ES-I3 (cell line): ENCODE data around the gene NUDT13.

Experiments
- H3K36me3 ChIP-seq: 2 replicates; pipeline ENCODE4 v1.6.1; 2013; ENCODE audit warnings: mild to moderate bottlenecking, low read length, control low read depth, moderate library complexity; ENCODE audit not compliant: insufficient read depth
- H3K4me1 ChIP-seq: 2 replicates; pipeline ENCODE4 v1.6.1; 2013; ENCODE audit warnings: mild to moderate bottlenecking, control low read depth, low read length; ENCODE audit not compliant: insufficient read depth
- H3K9ac ChIP-seq: 2 replicates; pipeline ENCODE4 v1.6.1; 2013; ENCODE audit warnings: low read depth, mild to moderate bottlenecking, low read length, moderate library complexity
- H3K9me3 ChIP-seq: 2 replicates; pipeline ENCODE4 v1.6.1; 2013; ENCODE audit warnings: mild to moderate bottlenecking, low read length, moderate library complexity; ENCODE audit not compliant: control insufficient read depth, insufficient read depth

The NUDT13 gene

GRCh38 chr10:73110345-73110849 lies at the start of gene NUDT13:
Gene NUDT13, plus strand, starts transcription at chr10:73110455. Its CDS starts 3,911 bp downstream, at chr10:73114366.
- Histone ChIP-seq H3K4me1 (peaks cover 3% of the 10 kb centered on the region; the same call in 1 of the 2 replicates), H3K9ac (peak within 1 kb of the TSS; percentile 82), H3K36me3 (no peaks in the 10 kb centered on the region), H3K9me3 (no peaks in the 10 kb centered on the region)

DNA sequence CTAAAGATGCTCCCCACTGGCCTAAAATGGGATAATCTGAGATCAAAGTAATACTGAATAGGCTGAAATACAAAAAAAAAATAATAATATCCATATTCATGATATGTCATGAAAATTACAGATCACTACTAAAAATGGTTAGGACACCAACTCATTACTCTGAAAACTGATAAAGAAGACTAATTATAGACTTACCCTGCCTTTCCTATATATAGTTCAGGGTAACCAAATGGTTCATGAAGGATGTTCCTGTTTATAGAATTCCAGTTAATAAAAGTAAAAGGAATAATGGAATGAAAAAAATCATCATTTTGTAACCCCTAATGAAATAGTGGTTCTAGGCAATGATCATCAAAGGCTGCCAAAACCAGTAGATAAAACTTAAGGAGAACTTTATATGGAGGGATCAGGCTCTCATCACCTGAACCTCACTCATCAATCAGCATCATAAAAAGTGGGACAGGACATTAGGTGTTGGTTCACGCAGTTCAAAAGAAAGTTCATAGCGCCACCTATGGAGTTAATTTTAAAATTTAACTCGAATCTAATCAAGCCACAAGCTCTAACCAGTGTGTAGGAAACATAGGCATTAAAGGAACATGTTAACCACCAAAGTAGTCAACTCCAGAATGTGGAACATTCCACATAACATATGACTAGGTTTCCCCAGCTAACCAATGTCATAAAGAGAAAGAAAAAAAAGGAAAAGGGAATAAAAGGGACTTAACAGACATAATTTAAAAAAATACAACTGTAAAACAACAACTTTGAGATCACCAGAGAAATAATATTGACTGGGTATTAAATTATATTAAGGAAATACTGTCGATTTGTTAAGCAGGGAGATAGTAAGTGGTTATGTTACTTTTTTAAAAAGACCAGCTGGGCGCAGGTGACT lies 49.3 kb upstream of the NUDT13 start:
- Histone ChIP-seq H3K36me3 (no peaks in the 10 kb centered on the region), H3K9me3 (no peaks in the 10 kb centered on the region), H3K9ac (no peak overlapping the region), H3K4me1 (no peaks in the 10 kb centered on the region)

DNA sequence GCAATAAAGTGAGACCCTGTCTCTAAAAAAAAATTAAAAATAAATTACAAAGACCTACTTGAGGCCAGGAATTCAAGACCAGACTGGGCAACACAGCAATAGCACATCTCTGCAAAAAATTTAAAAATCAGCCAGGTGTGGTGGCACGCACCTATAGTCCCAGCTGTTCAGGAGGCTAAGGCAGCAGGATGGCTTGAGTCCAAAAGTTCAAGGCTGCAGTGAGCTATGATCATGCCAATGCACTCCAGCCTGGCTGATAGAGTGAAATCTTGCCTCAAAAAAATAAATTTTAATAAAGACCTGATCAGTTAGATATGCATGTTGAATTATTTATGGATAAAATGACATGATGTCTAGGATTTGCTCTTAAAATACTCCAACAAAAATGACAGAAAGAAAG lies 48.5 kb upstream of the NUDT13 start:
- Histone ChIP-seq H3K9ac (no peak overlapping the region), H3K36me3 (no peaks in the 10 kb centered on the region), H3K4me1 (no peaks in the 10 kb centered on the region), H3K9me3 (no peaks in the 10 kb centered on the region)

DNA sequence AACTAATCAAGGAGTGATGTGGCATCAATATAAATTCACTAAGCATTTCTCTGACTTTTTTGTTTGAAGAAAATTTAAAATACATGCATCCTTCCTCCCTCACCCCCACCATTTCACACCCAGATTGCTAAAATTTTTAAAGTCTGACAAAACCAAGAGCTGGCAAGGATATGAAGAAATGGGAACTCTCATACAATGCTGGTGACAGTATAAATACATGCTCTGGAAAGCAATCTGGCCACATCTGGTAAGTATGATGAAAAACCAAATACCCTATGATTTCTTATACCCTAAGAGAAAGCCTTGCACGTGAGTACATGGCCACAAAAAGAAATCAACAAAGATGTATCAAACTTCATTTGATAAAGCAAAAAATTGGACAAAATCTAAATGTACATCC lies 44.8 kb upstream of the NUDT13 start:
- Histone ChIP-seq H3K9me3 (no peaks in the 10 kb centered on the region), H3K36me3 (no peaks in the 10 kb centered on the region), H3K9ac (no peak overlapping the region)

DNA sequence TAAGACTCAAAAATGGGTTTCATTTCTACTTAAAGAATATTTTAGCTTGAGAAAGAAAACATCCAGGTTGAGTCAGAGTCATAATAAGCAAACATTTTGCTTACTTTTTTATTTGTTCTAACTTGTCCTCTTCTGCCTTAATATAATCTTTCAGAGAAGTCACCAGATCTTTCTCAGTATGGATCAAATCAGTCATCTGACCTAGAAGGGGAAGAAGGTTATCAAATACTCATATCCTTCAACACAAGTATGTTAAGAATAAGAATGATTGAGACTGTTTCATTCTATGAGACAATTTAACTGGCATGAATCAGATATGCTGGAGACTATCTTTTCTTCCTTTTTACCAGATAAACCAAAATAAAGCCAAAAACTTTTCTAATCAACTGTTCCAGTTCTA lies 36.6 kb upstream of the NUDT13 start:
- Histone ChIP-seq H3K4me1 (0 out of 2 replicates have a peak, but pooled peaks cover 3% of the 10 kb centered on the region), H3K9ac (no peak overlapping the region), H3K36me3 (no peaks in the 10 kb centered on the region), H3K9me3 (no peaks in the 10 kb centered on the region)

More for the DNA sequence above, 44.8 kb upstream of the NUDT13 start:
- H3K4me1 ChIP-seq, result no peaks in the 10 kb centered on the region

DNA sequence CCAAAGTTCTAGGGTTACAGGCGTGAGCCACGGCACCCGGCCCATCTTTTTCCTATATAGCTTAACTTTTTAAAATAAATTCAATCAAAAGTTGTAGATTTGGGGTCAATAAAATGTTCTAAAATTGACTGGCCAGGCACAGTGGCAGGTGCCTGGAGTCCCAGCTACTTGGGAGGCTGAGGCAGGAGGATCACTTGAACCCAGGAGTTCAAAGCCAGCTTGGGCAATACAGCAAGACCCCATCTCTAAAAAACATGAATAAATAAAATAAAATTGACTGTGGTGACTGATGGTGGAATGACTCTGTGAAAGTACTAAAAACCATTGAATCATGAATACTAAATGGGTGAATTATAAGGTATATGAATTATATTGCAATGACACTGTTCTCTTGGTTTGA lies 34.4 kb upstream of the NUDT13 start:
- H3K9me3 ChIP-seq, result no peaks in the 10 kb centered on the region
- H3K36me3 ChIP-seq, result no peaks in the 10 kb centered on the region
- H3K4me1 ChIP-seq, result 0 out of 2 replicates have a peak, but pooled peaks cover 3% of the 10 kb centered on the region
- H3K9ac ChIP-seq, result no peak overlapping the region

- Histone ChIP-seq H3K36me3 (no peaks in the 10 kb centered on the region), H3K4me1 (0 out of 2 replicates have a peak, but pooled peaks cover 3% of the 10 kb centered on the region), H3K9me3 (no peaks in the 10 kb centered on the region), H3K9ac (no peak overlapping the region)
Observed at GRCh38 chr10:73076360-73077183, 33.7 kb upstream of the NUDT13 start.

DNA sequence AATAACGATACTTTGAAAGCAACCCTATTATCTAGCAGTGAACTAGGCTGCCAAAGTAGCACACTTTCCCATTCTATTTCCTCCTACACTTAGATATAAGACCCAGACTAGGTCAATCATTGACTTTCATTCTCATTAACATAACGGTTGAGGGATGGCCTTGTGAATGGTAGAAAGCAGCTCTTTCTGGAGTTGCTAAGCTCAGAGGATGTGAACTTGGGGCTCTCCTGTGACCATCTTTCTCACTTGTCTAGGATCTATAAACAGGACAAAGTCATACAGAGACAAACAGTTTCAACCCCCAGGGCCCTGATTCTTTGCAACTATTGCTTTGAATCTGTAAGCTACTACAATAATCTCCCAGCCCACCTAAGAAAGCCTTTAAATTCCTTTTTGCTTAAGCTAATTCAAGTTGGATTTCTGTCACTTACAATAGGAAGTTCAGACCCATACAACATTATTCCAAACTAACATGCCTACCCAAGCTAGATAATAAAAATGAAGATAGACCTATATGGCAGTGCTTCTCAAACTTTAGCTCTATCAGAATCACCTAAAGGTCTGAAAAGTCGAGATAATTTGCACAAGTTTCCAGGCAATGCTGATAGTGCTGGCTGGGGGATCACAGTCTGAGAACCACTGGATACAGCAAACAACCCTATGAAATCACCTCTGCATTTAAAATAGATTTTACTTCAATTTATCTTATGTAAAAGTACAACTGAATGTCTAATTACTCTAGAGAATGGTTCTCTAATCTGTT lies 30.3 kb upstream of the NUDT13 start:
- H3K9ac ChIP-seq, result no peak overlapping the region
- no peaks in the 10 kb centered on the region for H3K36me3 ChIP-seq
- H3K9me3 ChIP-seq, result no peaks in the 10 kb centered on the region
- 0 out of 2 replicates have a peak, but pooled peaks cover 3% of the 10 kb centered on the region for H3K4me1 ChIP-seq

- Histone ChIP-seq H3K4me1 (no peaks in the 10 kb centered on the region), H3K36me3 (no peaks in the 10 kb centered on the region), H3K9ac (no peak overlapping the region), H3K9me3 (no peaks in the 10 kb centered on the region)
Observed at GRCh38 chr10:73083221-73083620, 27.0 kb upstream of the NUDT13 start.

GRCh38 chr10:73084209-73084608 lies 26.0 kb upstream of the NUDT13 start:
- H3K36me3 ChIP-seq, result no peaks in the 10 kb centered on the region
- no peaks in the 10 kb centered on the region for H3K4me1 ChIP-seq
- H3K9ac ChIP-seq, result no peak overlapping the region
- no peaks in the 10 kb centered on the region for H3K9me3 ChIP-seq

DNA sequence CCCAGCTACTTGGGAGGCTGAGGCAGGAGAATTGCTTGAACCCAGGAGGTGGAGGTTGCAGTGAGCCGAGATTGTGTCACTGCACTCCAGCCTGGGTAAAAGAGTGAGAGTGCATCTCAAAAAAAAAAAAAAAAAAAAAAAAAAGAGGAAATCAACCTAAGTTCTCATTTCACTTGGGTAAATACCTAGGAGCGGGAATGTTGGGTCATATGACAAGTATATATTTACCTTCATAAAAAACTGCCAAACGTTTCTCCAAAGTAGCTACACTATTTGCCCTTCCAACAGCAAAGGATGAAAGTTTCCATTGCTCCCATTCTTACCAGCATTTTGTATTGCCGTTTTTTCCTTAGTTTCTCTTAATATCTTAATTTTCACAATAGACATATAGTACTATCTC lies 23.4 kb upstream of the NUDT13 start:
- Histone ChIP-seq H3K9ac (no peak overlapping the region), H3K4me1 (no peaks in the 10 kb centered on the region), H3K36me3 (no peaks in the 10 kb centered on the region), H3K9me3 (no peaks in the 10 kb centered on the region)

DNA sequence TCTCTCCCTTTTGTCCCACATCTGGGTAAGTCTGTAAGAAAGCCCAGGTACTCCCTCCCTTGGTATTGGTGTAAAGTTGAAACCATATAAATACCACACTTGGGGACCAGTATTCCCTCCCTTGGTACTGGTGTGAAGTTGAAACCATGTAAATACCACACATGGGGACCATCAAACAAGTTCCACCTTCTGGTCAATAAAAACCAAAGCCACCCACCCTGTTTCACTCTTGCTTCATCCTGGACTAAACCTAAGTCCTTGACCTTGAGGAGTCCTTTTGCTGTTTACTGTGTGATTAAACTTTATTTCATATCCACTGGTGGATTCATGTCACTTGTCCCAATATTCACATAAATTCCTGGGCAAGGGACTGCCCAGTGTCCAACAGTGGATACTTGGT lies 22.0 kb upstream of the NUDT13 start:
- no peaks in the 10 kb centered on the region for H3K36me3 ChIP-seq
- no peak overlapping the region for H3K9ac ChIP-seq
- H3K9me3 ChIP-seq, result no peaks in the 10 kb centered on the region
- no peaks in the 10 kb centered on the region for H3K4me1 ChIP-seq

- Histone ChIP-seq H3K4me1 (peaks cover 9% of the 10 kb centered on the region; the same call in 1 of the 2 replicates), H3K36me3 (no peaks in the 10 kb centered on the region), H3K9ac (no peak overlapping the region), H3K9me3 (no peaks in the 10 kb centered on the region)
Observed at GRCh38 chr10:73092830-73093229, 17.4 kb upstream of the NUDT13 start.
